ENCODE results near the gene CLDN22.

CLDN22 gene

GRCh38 chr4:183320211-183321059 is at the start of gene CLDN22:
CLDN22 (minus strand) TSS chr4:183320276; CDS start chr4:183320218, 58 bp downstream.
- DNase-seq, result no peak

- DNase-seq, result no peak
Observed at GRCh38 chr4:183369073-183369472, 49.0 kb upstream of the CLDN22 start.

- no peak for DNase-seq
Observed at GRCh38 chr4:183366206-183366835, 46.2 kb upstream of the CLDN22 start.

- no peak for DNase-seq
Observed at GRCh38 chr4:183364025-183364424, 43.9 kb upstream of the CLDN22 start.

- no peak for DNase-seq
Observed at GRCh38 chr4:183362916-183363542, 43.0 kb upstream of the CLDN22 start.

- no peak for DNase-seq
Observed at GRCh38 chr4:183362036-183362435, 42.0 kb upstream of the CLDN22 start.

GRCh38 chr4:183360161-183360919 is 40.3 kb upstream of the CLDN22 start:
- no peak for DNase-seq

GRCh38 chr4:183358215-183358755 is 38.2 kb upstream of the CLDN22 start:
- DNase-seq, result no peak

- no peak for DNase-seq
Observed at GRCh38 chr4:183356931-183357675, 37.0 kb upstream of the CLDN22 start.

GRCh38 chr4:183356173-183356830 is 36.2 kb upstream of the CLDN22 start:
- DNase-seq, result no peak

GRCh38 chr4:183355405-183355804 is 35.3 kb upstream of the CLDN22 start:
- no peak for DNase-seq

GRCh38 chr4:183354219-183354618 is 34.1 kb upstream of the CLDN22 start:
- no peak for DNase-seq

- no peak for DNase-seq
Observed at GRCh38 chr4:183353557-183353956, 33.5 kb upstream of the CLDN22 start.

- no peak for DNase-seq
Observed at GRCh38 chr4:183352546-183352945, 32.5 kb upstream of the CLDN22 start.

GRCh38 chr4:183350317-183351071 is 30.4 kb upstream of the CLDN22 start:
- no peak for DNase-seq

- DNase-seq, result peak; percentile 10
Observed at GRCh38 chr4:183349673-183350072, 29.6 kb upstream of the CLDN22 start.

- peak; percentile 83 for DNase-seq
Observed at GRCh38 chr4:183348706-183349659, 28.9 kb upstream of the CLDN22 start.

- no peak for DNase-seq
Observed at GRCh38 chr4:183348136-183348535, 28.1 kb upstream of the CLDN22 start.

- DNase-seq, result no peak
Observed at GRCh38 chr4:183347566-183347965, 27.5 kb upstream of the CLDN22 start.
